DND-41 (cell line): ENCODE results near the gene KLHL30.

Source experiments
- ATAC-seq: fragments of 200-7000 bp; cut with Tn5 transposase; 3 replicates; pipeline ENCODE4 v1.9.1; 2021; ENCODE audit warnings: low read depth; ENCODE audit not compliant: insufficient read depth
- DNase-seq: peaks from one replicate; pipeline ENCODE4 v3.0.0-alpha.2; 2020
- H2AFZ ChIP-seq: 2 replicates; pipeline ENCODE4 v1.6.0; 2012; ENCODE audit warnings: low read depth, low read length
- H3K27ac ChIP-seq: 2 replicates; pipeline ENCODE4 v1.5.1; 2012; ENCODE audit warnings: low read length, inconsistent platforms
- H3K27me3 ChIP-seq: fragments of 200-600 bp; sonication (generic); 2 replicates; pipeline ENCODE4 v1.6.0; 2012; ENCODE audit warnings: low read length, mild to moderate bottlenecking, inconsistent platforms; ENCODE audit not compliant: insufficient read depth, poor library complexity
- H3K36me3 ChIP-seq: 2 replicates; pipeline ENCODE4 v1.5.1; 2012; ENCODE audit warnings: low read length, inconsistent platforms; ENCODE audit not compliant: insufficient read depth
- H3K4me1 ChIP-seq: 2 replicates; pipeline ENCODE4 v1.5.1; 2012; ENCODE audit warnings: mild to moderate bottlenecking, low read length; ENCODE audit not compliant: insufficient read depth
- H3K4me2 ChIP-seq: 2 replicates; pipeline ENCODE4 v1.6.0; 2012; ENCODE audit warnings: mild to moderate bottlenecking, moderate library complexity, low read length, inconsistent platforms; ENCODE audit not compliant: insufficient read depth
- H3K4me3 ChIP-seq, 2 experiments: fragments of 200-600 bp in 1 of 2; shearing (Covaris generic) in 1 of 2; 2 replicates each; pipeline ENCODE4 v1.5.1; 2012 to 2016; ENCODE audit warnings: inconsistent platforms in 2 of 2, low read length in 2 of 2, mild to moderate bottlenecking in 2 of 2, low read depth in 1 of 2, moderate library complexity in 1 of 2
- H3K79me2 ChIP-seq: 2 replicates; pipeline ENCODE4 v1.6.0; 2012; ENCODE audit warnings: low read length, inconsistent platforms; ENCODE audit not compliant: insufficient read depth
- H3K9ac ChIP-seq: 2 replicates; pipeline ENCODE4 v1.6.0; 2012; ENCODE audit warnings: low read depth, mild to moderate bottlenecking, inconsistent platforms, low read length, moderate library complexity
- H3K9me3 ChIP-seq: 2 replicates; pipeline ENCODE4 v1.5.1; 2012; ENCODE audit warnings: low read length, moderate library complexity, mild to moderate bottlenecking, inconsistent platforms; ENCODE audit not compliant: insufficient read depth, severe bottlenecking
- H4K20me1 ChIP-seq: 2 replicates; pipeline ENCODE4 v1.6.0; 2012; ENCODE audit warnings: low read length; ENCODE audit not compliant: insufficient read depth
- CTCF ChIP-seq: IDR thresholded peaks from 2 replicates; pipeline ENCODE4 v1.5.1; 2012; ENCODE audit warnings: borderline replicate concordance, low read length, moderate library complexity, mild to moderate bottlenecking; ENCODE audit not compliant: poor library complexity, severe bottlenecking; ENCODE audit errors: extremely low read depth
- EZH2 ChIP-seq: IDR thresholded peaks from 3 replicates; pipeline ENCODE4 v1.6.1; 2012; ENCODE audit warnings: borderline replicate concordance, low read depth, mild to moderate bottlenecking, moderate library complexity, low read length, inconsistent platforms; ENCODE audit not compliant: severe bottlenecking

The KLHL30 gene

GRCh38 chr2:238158018-238158508 lies 19.6 kb downstream of the KLHL30 start:
- H3K27ac ChIP-seq = no peak overlapping the region
- no peak overlapping the region for H3K9ac ChIP-seq
- no peaks in the 10 kb centered on the region for H3K9me3 ChIP-seq
- no peaks in the 10 kb centered on the region for H3K4me1 ChIP-seq
- ATAC-seq (no peak), DNase-seq (no peak)
- H3K4me3 ChIP-seq = no peak overlapping the region
- no peak overlapping the region for H2AFZ ChIP-seq
- TF ChIP-seq CTCF (no peak), EZH2 (no peak)
- H3K27me3 ChIP-seq = no peaks in the 10 kb centered on the region
- H3K4me2 ChIP-seq = no peak overlapping the region
- no peaks in the 10 kb centered on the region for H4K20me1 ChIP-seq
- H3K79me2 ChIP-seq = no peaks in the 10 kb centered on the region
- H3K36me3 ChIP-seq = no peaks in the 10 kb centered on the region

GRCh38 chr2:238158509-238159070 lies 20.1 kb downstream of the KLHL30 start, which contains the start of gene ERFE:
ERFE (plus strand) TSS chr2:238158970; CDS start chr2:238159008, 38 bp downstream.
- DNase-seq = no peak
- Histone ChIP-seq H3K9ac (no peak within 1 kb of the TSS), H3K27me3 (no peaks in the 10 kb centered on the region), H3K9me3 (no peaks in the 10 kb centered on the region), H3K4me1 (no peaks in the 10 kb centered on the region), H4K20me1 (no peaks in the 10 kb centered on the region), H2AFZ (no peak within 1 kb of the TSS), H3K36me3 (no peaks in the 10 kb centered on the region), H3K79me2 (no peaks in the 10 kb centered on the region), H3K4me2 (no peak within 1 kb of the TSS), H3K4me3 (no peak within 1 kb of the TSS), H3K27ac (no peak within 1 kb of the TSS)
- TF ChIP-seq EZH2 (no peak), CTCF (no peak)
- ATAC-seq = no peak

GRCh38 chr2:238159071-238159539 lies 20.6 kb downstream of the KLHL30 start:
- no peak for ATAC-seq
- H4K20me1 ChIP-seq = no peaks in the 10 kb centered on the region
- H3K4me2 ChIP-seq = no peak overlapping the region
- TF ChIP-seq CTCF (no peak), EZH2 (no peak)
- no peaks in the 10 kb centered on the region for H3K27me3 ChIP-seq
- no peaks in the 10 kb centered on the region for H3K4me1 ChIP-seq
- H3K9ac ChIP-seq = no peak overlapping the region
- H3K27ac ChIP-seq = no peak overlapping the region
- H3K4me3 ChIP-seq = no peak overlapping the region
- no peak for DNase-seq
- no peak overlapping the region for H2AFZ ChIP-seq
- H3K79me2 ChIP-seq = no peaks in the 10 kb centered on the region
- H3K9me3 ChIP-seq = no peaks in the 10 kb centered on the region
- H3K36me3 ChIP-seq = no peaks in the 10 kb centered on the region
